A549 (cell line): ENCODE data around the gene ALDH1B1. TPM values are rescaled to one million over a fixed set of nuclear protein-coding genes. Genes with fewer than 3 reads are reported as not detected.
"Not testable (repeated sequence)": the region's sequence is repeated elsewhere in the genome, so short reads cannot be mapped to it uniquely, and the experiment has no call there.

Experiments used
- ATAC-seq, 2 experiments: fragments of 200-7000 bp in 1 of 2; fragments of >200 bp in 1 of 2; cut with Nextera tagmentation in 1 of 2; cut with Tn5 transposase in 1 of 2; 3 replicates each; pipeline versions ENCODE4 v1.8.0 to v1.9.1; 2018 to 2020; ENCODE audit warnings: mild to moderate bottlenecking in 1 of 2, moderate library complexity in 1 of 2
- CTCF ChIA-PET: fragments of 300-600 bp; sonication (Branson Sonifier 250); formaldehyde crosslinking; extraction: SDS; loops from one replicate; lab custom pipeline; 2021; ENCODE audit warnings: antibody characterized with exemption, inconsistent platforms; lab: Yijun Ruan, JAX
- POLR2A ChIA-PET: fragments of 350-600 bp; formaldehyde crosslinking; extraction: SDS; loops from one replicate; lab custom pipeline; 2021; ENCODE audit warnings: antibody characterized with exemption, inconsistent platforms; lab: Yijun Ruan, JAX
- DNase-seq, 2 experiments: peaks; one replicate each; pipeline versions ENCODE4 v3.0.0 to v3.0.0-alpha.2; 2011 to 2016; ENCODE audit warnings: low read depth in 1 of 2, low spot score in 1 of 2
- FAIRE-seq: peaks from 2 replicates; lab custom pipeline; 2011; peaks lifted over from hg19 to GRCh38; lab: Jason Lieb, UNC
- H3K27ac ChIP-seq, 2 experiments: fragments of >200 bp; sonication (Bioruptor Twin); formaldehyde crosslinking; 3 replicates each; pipeline ENCODE4 v1.5.1; 2016 to 2017
- H3K4me1 ChIP-seq: fragments of >200 bp; sonication (Bioruptor Twin); formaldehyde crosslinking; 3 replicates; pipeline ENCODE4 v1.6.1; 2016
- H3K4me2 ChIP-seq: fragments of >200 bp; sonication (Bioruptor Twin); formaldehyde crosslinking; 3 replicates; pipeline ENCODE4 v1.6.1; 2016
- H3K4me3 ChIP-seq: fragments of >200 bp; sonication (Bioruptor Twin); formaldehyde crosslinking; 3 replicates; pipeline ENCODE4 v1.5.1; 2016
- H3K9me3 ChIP-seq: fragments of >200 bp; sonication (Bioruptor Twin); formaldehyde crosslinking; 3 replicates; pipeline ENCODE4 v1.6.1; 2016
- ATOH8 ChIP-seq: fragments of 250-450 bp; sonication (Bioruptor Pico); IDR thresholded peaks from 2 replicates; pipeline ENCODE4 v1.5.0; 2020; ENCODE audit warnings: low read depth, mild to moderate bottlenecking, moderate library complexity
- BCL3 ChIP-seq: fragments of >200 bp; sonication (Bioruptor Twin); formaldehyde crosslinking; IDR thresholded peaks from 3 replicates; pipeline ENCODE4 v1.6.1; 2016
- BHLHE40 ChIP-seq: IDR thresholded peaks from 2 replicates; pipeline ENCODE4 v1.6.1; 2012; ENCODE audit warnings: low read depth, low read length, inconsistent platforms
- CEBPB ChIP-seq, 2 experiments: fragments of >200 bp in 1 of 2; sonication (Bioruptor Twin) in 1 of 2; formaldehyde crosslinking in 1 of 2; IDR thresholded peaks; 2 replicates each; pipeline ENCODE4 v1.6.1; 2012 to 2016
- CHD2 ChIP-seq: fragments of 150-350 bp; IDR thresholded peaks from 2 replicates; pipeline ENCODE4 v1.6.1; 2014; ENCODE audit warnings: low read length; ENCODE audit not compliant: partially characterized antibody
- CHD4 ChIP-seq: fragments of 200-600 bp; sonication (generic); IDR thresholded peaks from 2 replicates; pipeline ENCODE4 v1.6.1; 2016; ENCODE audit warnings: antibody characterized with exemption, mild to moderate bottlenecking, borderline replicate concordance
- ELK1 ChIP-seq: fragments of 150-350 bp; IDR thresholded peaks from 2 replicates; pipeline ENCODE4 v1.6.1; 2014; ENCODE audit warnings: low read depth, mild to moderate bottlenecking, low read length
- ESRRA ChIP-seq: fragments of 150-350 bp; IDR thresholded peaks from 2 replicates; pipeline ENCODE4 v1.6.1; 2014; ENCODE audit warnings: mild to moderate bottlenecking, low read length, borderline replicate concordance
- FOSB ChIP-seq: fragments of 250-450 bp; sonication (Bioruptor Pico); IDR thresholded peaks from 2 replicates; pipeline ENCODE4 v1.5.0; 2020; ENCODE audit warnings: mild to moderate bottlenecking, moderate library complexity
- FOXS1 ChIP-seq: fragments of 250-450 bp; sonication (Bioruptor Pico); IDR thresholded peaks from 2 replicates; pipeline ENCODE4 v1.5.0; 2020; ENCODE audit warnings: mild to moderate bottlenecking, moderate library complexity
- GATA3 ChIP-seq: IDR thresholded peaks from 2 replicates; pipeline ENCODE4 v1.6.1; 2012; ENCODE audit warnings: borderline replicate concordance
- HDAC2 ChIP-seq: fragments of 200-600 bp; sonication (generic); IDR thresholded peaks from 2 replicates; pipeline ENCODE4 v1.6.1; 2016
- JUN ChIP-seq, 2 experiments: fragments of >200 bp; sonication (Bioruptor Twin); formaldehyde crosslinking; IDR thresholded peaks; 2 replicates in 1 of 2; 3 replicates in 1 of 2; pipeline ENCODE4 v1.6.1; 2016 to 2017
- KDM1A ChIP-seq: fragments of 200-600 bp; sonication (generic); IDR thresholded peaks from 2 replicates; pipeline ENCODE4 v1.6.1; 2016; ENCODE audit warnings: low read depth, mild to moderate bottlenecking
- NFE2L2 ChIP-seq: fragments of 150-350 bp; conservative IDR thresholded peaks from 2 replicates; pipeline ENCODE4 v1.6.1; 2014; ENCODE audit warnings: low read length
- NPAS2 ChIP-seq: fragments of 250-450 bp; sonication (Bioruptor Pico); IDR thresholded peaks from 2 replicates; pipeline ENCODE4 v1.8.0; 2022; ENCODE audit warnings: mild to moderate bottlenecking, moderate library complexity, borderline replicate concordance
- NR3C1 ChIP-seq: fragments of >200 bp; sonication (Bioruptor Twin); formaldehyde crosslinking; IDR thresholded peaks from 3 replicates; pipeline ENCODE4 v1.6.1; 2017
- POLR2A ChIP-seq: IDR thresholded peaks from 2 replicates; pipeline ENCODE4 v1.6.1; 2012; ENCODE audit warnings: mild to moderate bottlenecking, low read length
- POLR2AphosphoS2 ChIP-seq: conservative IDR thresholded peaks from 2 replicates; pipeline ENCODE4 v1.6.1; 2012; ENCODE audit warnings: low read length, improper control_type of control experiment, inconsistent platforms
- RAD21 ChIP-seq, 2 experiments: fragments of >200 bp in 1 of 2; sonication (Bioruptor Twin) in 1 of 2; formaldehyde crosslinking in 1 of 2; IDR thresholded peaks in 1 of 2; conservative IDR thresholded peaks in 1 of 2; 2 replicates in 1 of 2; 3 replicates in 1 of 2; pipeline ENCODE4 v1.6.1; 2012 to 2018; ENCODE audit warnings: inconsistent platforms in 1 of 2
- RCOR1 ChIP-seq: fragments of 150-350 bp; IDR thresholded peaks from 2 replicates; pipeline ENCODE4 v1.6.1; 2014; ENCODE audit warnings: antibody characterized with exemption, low read length, low read depth
- SMC3 ChIP-seq: fragments of >200 bp; sonication (Bioruptor Twin); formaldehyde crosslinking; IDR thresholded peaks from 3 replicates; pipeline ENCODE4 v1.6.1; 2018; ENCODE audit warnings: inconsistent platforms
- SREBF2 ChIP-seq: fragments of 450-650 bp; IDR thresholded peaks from 2 replicates; pipeline ENCODE4 v1.6.1; 2014; ENCODE audit warnings: mild to moderate bottlenecking, moderate library complexity
- TFCP2L1 ChIP-seq: fragments of 250-450 bp; sonication (Bioruptor Pico); IDR thresholded peaks from 2 replicates; pipeline ENCODE4 v1.5.0; 2021; ENCODE audit warnings: mild to moderate bottlenecking
- USF2 ChIP-seq: fragments of 450-650 bp; IDR thresholded peaks from 2 replicates; pipeline ENCODE4 v1.6.1; 2014; ENCODE audit warnings: antibody characterized with exemption
- ZC3H11A ChIP-seq: fragments of 450-650 bp; IDR thresholded peaks from 2 replicates; pipeline ENCODE4 v1.6.1; 2014; ENCODE audit warnings: antibody characterized with exemption, mild to moderate bottlenecking
- ZFP36 ChIP-seq: fragments of 450-650 bp; IDR thresholded peaks from 2 replicates; pipeline ENCODE4 v1.6.1; 2014; ENCODE audit warnings: borderline replicate concordance; ENCODE audit not compliant: partially characterized antibody
- WGBS: methylation state at CpG from one replicate; pipeline ENCODE4 v1.1.6; 2017; ENCODE audit errors: missing lambda C conversion rate; 5-methylcytosine and 5-hydroxymethylcytosine counted together
- polyA plus RNA-seq, 4 experiments: library from polyadenylated mRNA; depleted of rRNA in 3 of 4; stranded (reverse); fragments of >200 nt; fragmentation: RNase III in 1 of 4; extraction: RNeasy Plus Mini Kit Qiagen cat#74134 plus additional on column Dnase treatment in 1 of 4; gene quantifications; 2 replicates in 3 of 4; 3 replicates in 1 of 4; pipeline ENCODE4 v1.2.3, GENCODE V29; 2011 to 2017

Gene ALDH1B1
- polyA plus RNA-seq, 2 of the 4 experiments (the other 2 are of a cell fraction), result 40.2 to 71.8 TPM

- TF ChIP-seq NPAS2 (CRISPR knock-in tag) (no peak), CHD2 (no peak), NFE2L2 (no peak), BHLHE40 (no peak), JUN (IDR thresholded peaks at IDR 0.05) (no peak), FOSB (CRISPR knock-in tag) (no peak), BCL3 (no peak), ZC3H11A (no peak)
Measured at GRCh38 chr9:38394416-38394815, 1.9 kb downstream of the ALDH1B1 start (continued).

GRCh38 chr9:38395653-38396370 is 3.3 kb downstream of the ALDH1B1 start:
- ATAC-seq (no peak), FAIRE-seq (no peak), DNase-seq (no peak)
- CTCF ChIA-PET, result interaction anchor here (2.0 kb wide), 1 partner anchor 25 kb away, joined by 7 read pairs; no protein-coding TSS in a partner anchor
- POLR2A ChIA-PET, result no interaction called here
- H3K27ac ChIP-seq, result no peak overlapping the region
- no peak overlapping the region for H3K4me3 ChIP-seq
- H3K9me3 ChIP-seq, result no peaks in the 10 kb centered on the region
- H3K4me2 ChIP-seq, result no peak overlapping the region
- TF ChIP-seq ATOH8 (CRISPR knock-in tag), result no peak
- H3K4me1 ChIP-seq, result peaks cover 14% of the 10 kb centered on the region; the same call in 1 of the 3 replicates
- WGBS, result 97% methylated on average over 10 of the region's 30 CpGs

GRCh38 chr9:38396371-38396671 is 3.8 kb downstream of the ALDH1B1 start:
- ChIA-PET CTCF (interaction anchor here (0.9 to 2.0 kb wide), 3 partner anchors 19 to 26 kb away, joined by 3 to 7 read pairs (median 4); no protein-coding TSS in a partner anchor), POLR2A (no interaction called here)
- no peak overlapping the region for H3K4me2 ChIP-seq
- no peak for ATAC-seq
- FAIRE-seq, result no peak
- DNase-seq, result no peak
- TF ChIP-seq NR3C1 (no peak), CEBPB (IDR thresholded peaks at IDR 0.05) (no peak), TFCP2L1 (no peak), SREBF2 (no peak), FOSB (CRISPR knock-in tag) (no peak), ZFP36 (no peak), RCOR1 (no peak), GATA3 (no peak), RAD21 (conservative IDR thresholded peaks at IDR 0.05 in 1 of 2, IDR thresholded peaks at IDR 0.05 in 1 of 2) (no peak), POLR2AphosphoS2 (no peak), KDM1A (no peak), HDAC2 (no peak), ESRRA (no peak), FOXS1 (CRISPR knock-in tag) (no peak), USF2 (no peak), CHD4 (no peak), POLR2A (no peak), ELK1 (no peak), SMC3 (no peak)
- TF ChIP-seq, all 56 proteins: peak for 0
- H3K9me3 ChIP-seq, result no peaks in the 10 kb centered on the region
- no peak overlapping the region for H3K27ac ChIP-seq
- 97% methylated on average over 5 of the region's 10 CpGs for WGBS
- peaks cover 14% of the 10 kb centered on the region; the same call in 1 of the 3 replicates for H3K4me1 ChIP-seq
- H3K4me3 ChIP-seq, result no peak overlapping the region

GRCh38 chr9:38399191-38399590 is 6.7 kb downstream of the ALDH1B1 start:
- FAIRE-seq, H3K4me2 ChIP-seq, H3K27ac ChIP-seq, H3K4me1 ChIP-seq, H3K9me3 ChIP-seq, DNase-seq, POLR2A ChIA-PET, ATAC-seq, H3K4me3 ChIP-seq: not testable (repeated sequence)
- CTCF ChIA-PET, result interaction anchor here (0.9 to 3.5 kb wide), 6 partner anchors 10 to 486 kb away, joined by 3 to 35 read pairs (median 14); no protein-coding TSS in a partner anchor
- 89% methylated on average over 1 of the region's 1 CpG for WGBS
